Ectodermal cell (in vitro differentiated cells): ENCODE measurements around the gene DNTTIP2.
"Not testable (repeated sequence)": the region's sequence is repeated elsewhere in the genome, so short reads cannot be mapped to it uniquely, and the experiment has no call there.

Source experiments
- H3K27ac ChIP-seq: 2 replicates; pipeline ENCODE4 v1.7.0; 2013; ENCODE audit warnings: mild to moderate bottlenecking, low read depth, low read length; ENCODE audit not compliant: insufficient read depth, poor library complexity, severe bottlenecking
- H3K27me3 ChIP-seq: 2 replicates; pipeline ENCODE4 v1.7.0; 2013; ENCODE audit warnings: mild to moderate bottlenecking, low read length; ENCODE audit not compliant: insufficient read depth, control insufficient read depth, poor library complexity, severe bottlenecking
- H3K36me3 ChIP-seq: one replicate; pipeline ENCODE4 v1.7.0; 2013; ENCODE audit warnings: low read length; ENCODE audit not compliant: control insufficient read depth, insufficient read depth
- H3K4me1 ChIP-seq: one replicate; pipeline ENCODE4 v1.7.0; 2013; ENCODE audit warnings: low read length; ENCODE audit not compliant: control insufficient read depth, insufficient read depth
- H3K4me3 ChIP-seq: 2 replicates; pipeline ENCODE4 v1.7.0; 2013; ENCODE audit warnings: low read depth, low read length, control low read depth; ENCODE audit not compliant: insufficient read depth
- H3K9me3 ChIP-seq: 2 replicates; pipeline ENCODE4 v1.7.0; 2013; ENCODE audit warnings: mild to moderate bottlenecking, low read length, moderate library complexity; ENCODE audit not compliant: control insufficient read depth
- WGBS, 2 experiments: methylation state at CpG; one replicate each; pipeline ENCODE4 v1.1.7; 2013; ENCODE audit warnings: missing lambda C conversion rate in 2 of 2; 5-methylcytosine and 5-hydroxymethylcytosine counted together

Gene DNTTIP2

DNA sequence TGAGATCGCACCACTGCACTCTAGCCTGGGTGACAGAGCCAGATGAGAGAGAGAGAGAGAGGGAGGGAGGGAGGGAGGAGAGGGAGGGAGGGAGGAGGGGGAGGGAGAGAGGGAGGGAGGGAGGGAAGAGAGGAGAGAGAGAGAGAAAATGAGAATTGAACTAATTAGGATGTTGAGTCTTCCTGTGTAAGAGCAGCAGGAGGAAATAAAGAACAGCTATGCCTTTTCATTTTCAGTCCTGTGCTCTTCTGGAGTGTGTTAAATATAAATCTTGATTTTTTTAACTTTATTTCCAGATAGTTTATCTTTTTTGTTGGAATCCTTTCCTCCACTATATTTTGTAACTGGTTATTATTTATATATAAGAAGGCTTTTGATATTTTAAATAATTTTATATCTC is 27.1 kb downstream of the DNTTIP2 start:
- H3K9me3 ChIP-seq = no peaks in the 10 kb centered on the region
- H3K27me3 ChIP-seq = no peaks in the 10 kb centered on the region
- no peak overlapping the region for H3K4me3 ChIP-seq
- H3K4me1 ChIP-seq = no peaks in the 10 kb centered on the region
- 83 to 86% methylated on average over 1 of the region's 1 CpG for WGBS, 2 experiments
- no peaks in the 10 kb centered on the region for H3K36me3 ChIP-seq
- no peak overlapping the region for H3K27ac ChIP-seq

GRCh38 chr1:93851327-93851712 is 27.7 kb downstream of the DNTTIP2 start:
- Histone ChIP-seq H3K36me3 (no peaks in the 10 kb centered on the region), H3K4me3 (no peak overlapping the region), H3K27ac (no peak overlapping the region), H3K4me1 (no peaks in the 10 kb centered on the region), H3K27me3 (no peaks in the 10 kb centered on the region), H3K9me3 (no peaks in the 10 kb centered on the region)

DNA sequence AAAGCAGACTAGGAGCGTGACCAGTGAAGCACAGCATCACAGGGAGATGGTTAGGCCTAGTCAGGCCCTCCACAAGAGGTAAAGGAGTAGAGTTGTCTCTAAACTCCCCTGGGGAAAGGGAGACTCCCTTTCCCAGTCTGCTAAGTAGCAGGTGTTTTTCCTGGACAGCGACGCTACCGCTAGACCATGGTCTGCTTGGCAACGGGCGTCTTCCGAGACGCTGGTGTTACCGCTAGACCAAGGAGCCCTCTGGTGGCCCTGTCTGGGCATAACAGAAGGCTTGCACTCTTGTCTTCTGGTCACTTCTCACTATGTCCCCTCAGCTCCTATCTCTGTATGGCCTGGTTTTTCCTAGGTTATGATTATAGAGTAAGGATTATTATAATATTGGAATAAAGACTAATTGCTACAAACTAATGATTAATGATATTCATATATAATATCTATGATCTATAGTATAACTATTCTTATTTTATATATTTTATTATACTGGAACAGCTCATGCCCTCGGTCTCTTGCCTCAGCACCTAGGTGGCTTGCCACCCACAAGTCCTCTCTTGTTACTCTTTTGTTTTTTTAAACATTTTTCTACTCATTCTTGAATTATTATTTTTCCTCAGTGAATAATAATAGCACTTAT is 28.2 kb downstream of the DNTTIP2 start:
- not testable (repeated sequence) for H3K4me3 ChIP-seq

GRCh38 chr1:93848350-93848883 is 30.6 kb downstream of the DNTTIP2 start:
- Histone ChIP-seq H3K9me3 (no peaks in the 10 kb centered on the region), H3K4me1 (no peaks in the 10 kb centered on the region), H3K4me3 (peak overlapping the region; percentile 64), H3K27ac (no peak overlapping the region), H3K27me3 (no peaks in the 10 kb centered on the region), H3K36me3 (no peaks in the 10 kb centered on the region)
- WGBS, 2 experiments = 92 to 93% methylated on average over 1 to 4 of the region's 4 CpGs

More for the DNA sequence above, 28.2 kb downstream of the DNTTIP2 start:
- 15 to 28% methylated on average over 9 to 10 of the region's 10 CpGs for WGBS, 2 experiments
- H3K36me3 ChIP-seq, H3K27me3 ChIP-seq, H3K9me3 ChIP-seq, H3K27ac ChIP-seq, H3K4me1 ChIP-seq: not testable (repeated sequence)

DNA sequence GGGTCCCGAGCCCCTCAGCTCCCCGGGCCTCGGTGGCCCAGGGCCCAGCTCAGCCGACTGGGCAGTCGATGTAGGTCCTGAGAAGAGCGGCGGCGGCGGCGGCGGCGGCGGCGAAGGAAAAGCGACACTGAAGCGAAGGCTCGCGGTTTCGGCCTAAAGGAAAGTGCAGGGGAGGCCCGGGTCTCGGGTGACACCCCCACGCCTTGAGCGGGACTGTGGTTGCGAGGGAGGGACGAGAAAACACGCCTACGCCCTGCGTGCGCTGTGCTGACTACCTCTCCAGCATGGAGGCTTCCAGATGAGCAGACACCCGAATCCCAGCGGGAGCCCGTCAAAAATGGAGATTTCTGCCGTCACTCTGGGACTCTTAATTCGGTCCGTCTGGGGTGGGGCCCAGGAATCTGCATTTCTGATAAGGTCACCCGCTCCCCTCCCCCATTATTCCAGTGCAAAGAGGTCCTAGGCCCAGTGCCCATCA is 31.2 kb downstream of the DNTTIP2 start:
- WGBS, 2 experiments = 1% methylated on average over 36 of the region's 36 CpGs
- Histone ChIP-seq H3K36me3 (no peaks in the 10 kb centered on the region), H3K4me1 (no peaks in the 10 kb centered on the region), H3K27ac (peak overlapping the region; percentile 65), H3K9me3 (no peaks in the 10 kb centered on the region), H3K27me3 (no peaks in the 10 kb centered on the region), H3K4me3 (peak overlapping the region; percentile 64)

DNA sequence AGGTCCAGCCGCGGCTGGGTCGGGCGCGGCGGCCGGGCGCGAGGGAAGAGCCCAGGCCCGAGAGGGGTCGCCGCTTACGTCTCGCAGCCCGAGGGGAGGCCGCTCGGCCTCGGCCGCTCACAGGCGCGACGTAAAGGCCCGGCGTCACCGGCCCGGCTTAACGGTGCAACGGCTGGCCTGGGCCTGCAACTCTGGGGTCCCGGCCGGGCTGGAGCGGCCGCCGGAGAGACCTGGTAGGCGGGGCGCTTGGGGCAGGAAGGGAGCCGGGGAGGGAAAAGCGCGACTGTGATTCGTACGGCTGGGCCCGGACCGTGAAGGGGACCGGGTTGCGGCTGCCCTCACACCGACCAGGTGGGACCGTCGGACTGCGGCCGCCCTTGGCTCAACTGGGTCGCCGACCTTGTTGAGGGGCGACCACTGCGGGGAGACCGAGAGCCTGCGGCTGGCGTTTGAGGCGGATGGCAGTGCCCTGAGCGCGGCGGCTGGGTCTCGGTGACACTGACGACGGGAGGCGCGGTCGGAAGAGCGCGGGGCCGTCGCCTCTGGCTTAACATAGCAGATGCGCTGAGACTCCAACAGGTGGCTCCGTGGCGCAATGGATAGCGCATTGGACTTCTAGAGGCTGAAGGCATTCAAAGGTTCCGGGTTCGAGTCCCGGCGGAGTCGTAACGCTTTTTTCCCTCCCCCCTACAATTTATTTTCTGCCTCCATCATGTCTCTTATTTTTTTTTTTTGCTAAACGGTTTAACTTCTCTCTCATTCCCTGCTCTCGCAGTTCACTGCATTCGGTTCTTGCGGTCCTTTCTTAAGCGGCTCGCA is 31.8 kb downstream of the DNTTIP2 start:
- no peaks in the 10 kb centered on the region for H3K4me1 ChIP-seq
- H3K27me3 ChIP-seq = no peaks in the 10 kb centered on the region
- H3K9me3 ChIP-seq = no peaks in the 10 kb centered on the region
- H3K27ac ChIP-seq = peak overlapping the region; percentile 65
- no peaks in the 10 kb centered on the region for H3K36me3 ChIP-seq
- H3K4me3 ChIP-seq = peak overlapping the region; percentile 64
- 0 to 1% methylated on average over 84 of the region's 86 CpGs for WGBS, 2 experiments

- peak overlapping the region; percentile 64 for H3K4me3 ChIP-seq
- WGBS, 2 experiments = 0% methylated on average over 93 to 94 of the region's 94 CpGs
- H3K36me3 ChIP-seq = no peaks in the 10 kb centered on the region
- no peaks in the 10 kb centered on the region for H3K27me3 ChIP-seq
- peak overlapping the region; percentile 6 for H3K27ac ChIP-seq
- H3K4me1 ChIP-seq = no peaks in the 10 kb centered on the region
- H3K9me3 ChIP-seq = no peaks in the 10 kb centered on the region
These were observed 32.6 kb downstream of the DNTTIP2 start for GRCh38 chr1:93846206-93846991.

DNA sequence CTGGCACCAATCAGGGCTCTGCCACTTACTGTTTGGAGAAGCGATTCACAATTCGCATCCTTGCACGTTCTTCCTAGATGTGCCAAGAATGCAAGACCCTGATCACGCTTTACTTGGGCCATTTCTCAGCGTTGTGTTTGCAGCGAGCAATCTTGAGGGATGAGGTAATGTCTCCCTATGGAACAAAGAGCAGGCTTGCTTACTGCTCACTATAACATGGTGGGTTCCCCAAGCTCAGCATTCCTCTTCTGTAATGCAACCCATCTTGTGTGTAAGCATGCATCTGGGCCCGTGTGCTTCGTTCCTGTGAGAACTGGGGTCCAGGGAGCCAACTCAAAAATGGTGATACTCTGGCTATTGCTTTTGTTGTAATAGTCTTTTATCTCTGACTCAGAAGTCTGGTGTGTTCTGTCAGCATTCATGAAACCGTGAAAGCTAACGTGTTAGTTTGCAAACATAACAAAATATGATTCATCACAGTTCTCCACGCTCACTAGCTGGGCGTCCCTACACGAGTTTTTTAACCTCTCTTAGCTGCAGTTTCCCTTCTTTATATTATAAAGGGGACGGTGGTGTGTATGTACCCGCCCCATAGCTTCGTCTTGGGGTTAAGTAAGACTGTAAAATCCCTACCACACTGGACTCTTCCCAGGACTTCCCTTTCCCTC is 33.3 kb downstream of the DNTTIP2 start:
- Histone ChIP-seq H3K27me3 (no peaks in the 10 kb centered on the region), H3K4me1 (no peaks in the 10 kb centered on the region), H3K36me3 (no peaks in the 10 kb centered on the region), H3K27ac (peak overlapping the region; percentile 38), H3K4me3 (peak overlapping the region; percentile 64), H3K9me3 (no peaks in the 10 kb centered on the region)
- 66 to 77% methylated on average over 11 to 16 of the region's 16 CpGs for WGBS, 2 experiments

DNA sequence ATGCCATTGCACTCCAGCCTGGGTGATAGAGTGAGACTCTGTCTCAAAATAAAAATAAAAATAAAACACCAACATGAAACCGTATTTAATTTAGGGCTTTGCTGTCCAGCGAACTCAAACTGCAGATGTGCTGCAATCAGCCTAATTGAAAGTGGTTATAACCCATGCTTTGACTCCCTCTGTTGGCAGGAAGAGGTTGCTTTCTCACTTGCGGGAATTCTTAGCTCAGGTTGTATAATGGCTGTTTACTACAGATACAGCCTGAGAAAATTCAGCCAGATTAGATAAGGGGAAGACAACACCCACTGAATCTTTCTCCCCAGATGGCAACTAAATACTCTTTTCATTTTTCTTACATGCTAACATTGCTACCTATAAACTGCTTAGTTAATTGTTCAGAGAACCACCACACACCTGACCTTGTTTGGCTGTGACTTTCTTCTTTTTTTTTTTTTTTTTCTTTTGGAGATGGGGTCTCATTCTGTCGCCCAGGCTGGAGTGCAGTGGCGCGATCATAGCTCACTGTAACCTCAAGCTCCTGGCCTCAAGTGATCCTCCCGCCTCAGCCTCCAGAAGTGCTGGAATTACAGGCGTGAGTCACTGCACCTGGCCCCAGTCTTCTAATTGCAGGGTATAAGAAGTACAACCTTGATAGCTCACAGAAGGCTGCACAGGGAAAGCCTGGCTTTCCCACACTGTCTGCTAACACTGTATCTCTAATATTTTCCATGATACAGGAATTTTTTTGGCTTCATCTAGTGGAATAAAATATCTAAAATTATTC is 34.6 kb downstream of the DNTTIP2 start:
- H3K4me3 ChIP-seq = no peak overlapping the region
- 68 to 70% methylated on average over 8 of the region's 8 CpGs for WGBS, 2 experiments

More for the DNA sequence above, 34.6 kb downstream of the DNTTIP2 start:
- Histone ChIP-seq H3K9me3 (no peaks in the 10 kb centered on the region), H3K27me3 (no peaks in the 10 kb centered on the region), H3K4me1 (no peaks in the 10 kb centered on the region), H3K27ac (no peak overlapping the region), H3K36me3 (no peaks in the 10 kb centered on the region)
